ENCODE measurements around the gene ABCC1.

Gene ABCC1

DNA sequence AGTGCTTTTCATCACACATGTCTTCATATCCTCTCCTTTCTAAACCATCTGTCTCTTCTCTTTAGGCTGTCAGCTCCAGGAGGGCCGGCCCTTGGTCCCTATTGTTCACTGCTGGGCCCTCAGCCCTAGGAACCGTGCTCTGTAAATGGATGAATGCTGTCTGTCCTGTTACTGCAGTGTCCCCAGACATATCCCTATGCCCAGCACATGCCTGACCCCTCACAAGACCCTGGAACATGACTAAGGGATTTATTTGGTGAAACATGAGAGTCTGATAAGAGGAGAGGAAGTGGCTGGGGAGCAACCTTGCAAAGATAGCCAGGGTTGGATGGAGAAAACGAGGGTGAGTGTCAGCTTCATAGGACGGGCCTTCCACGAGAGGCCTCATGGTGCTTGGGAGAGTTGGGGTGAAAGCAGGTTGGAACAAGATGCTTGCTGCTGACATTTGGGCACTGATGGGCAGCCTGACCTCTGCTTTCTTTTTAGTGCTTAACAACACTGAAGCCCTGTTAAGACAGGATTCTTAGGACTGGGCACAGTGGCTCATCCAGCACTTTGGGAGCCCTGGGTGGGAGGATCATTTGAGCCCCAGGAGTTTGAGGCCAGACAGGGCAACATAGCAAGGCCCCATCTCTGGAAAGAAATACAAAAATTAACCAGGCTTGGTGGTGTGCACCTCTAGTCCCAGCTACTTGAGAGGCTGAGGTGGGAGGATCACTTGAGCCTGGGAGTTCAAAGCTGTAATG is 39.0 kb downstream of the ABCC1 start:
- in situ Hi-C loops (cut with HindIII; ENCODE audit: low sequenced_read_pairs) = loop anchor here (25.0 kb wide), 1 partner anchor 101 kb away; the partner anchor contains the start of gene CEP20

GRCh38 chr16:15990902-15991301 is 41.5 kb downstream of the ABCC1 start:
- in situ Hi-C loops (cut with HindIII; ENCODE audit: low sequenced_read_pairs) = loop anchor here (25.0 kb wide), 1 partner anchor 104 kb away; the partner anchor contains the start of gene CEP20

GRCh38 chr16:15993128-15993527 is 43.7 kb downstream of the ABCC1 start:
- in situ Hi-C loops (cut with HindIII; ENCODE audit: low sequenced_read_pairs) = loop anchor here (25.0 kb wide), 1 partner anchor 106 kb away; the partner anchor contains the start of gene CEP20

DNA sequence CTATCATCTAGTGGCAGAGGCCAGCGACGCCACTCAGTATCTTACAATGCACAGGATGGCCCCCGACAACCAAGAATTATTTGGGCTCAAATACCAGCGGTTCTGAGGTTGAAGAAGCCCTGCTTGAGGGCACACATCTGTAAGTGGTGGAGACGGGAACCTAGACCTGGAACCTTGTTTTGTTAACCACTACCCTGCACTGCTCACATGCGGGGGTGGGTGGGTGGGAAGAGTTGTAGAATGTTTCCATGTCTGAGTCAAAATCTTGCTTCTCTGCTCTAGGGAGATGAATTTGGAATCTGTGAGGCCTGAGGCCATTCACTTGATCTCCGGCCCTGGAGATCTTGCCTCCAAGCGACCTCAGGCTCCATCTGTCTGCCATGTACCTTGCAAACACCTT is 44.1 kb downstream of the ABCC1 start:
- in situ Hi-C loops (cut with HindIII; ENCODE audit: low sequenced_read_pairs) = loop anchor here (25.0 kb wide), 1 partner anchor 106 kb away; the partner anchor contains the start of gene CEP20

GRCh38 chr16:15993946-15994665 is 44.7 kb downstream of the ABCC1 start:
- in situ Hi-C loops (cut with HindIII; ENCODE audit: low sequenced_read_pairs) = loop anchor here (25.0 kb wide), 1 partner anchor 107 kb away; the partner anchor contains the start of gene CEP20

- in situ Hi-C loops (cut with HindIII; ENCODE audit: low sequenced_read_pairs) = loop anchor here (25.0 kb wide), 1 partner anchor 109 kb away; the partner anchor contains the start of gene CEP20
Observed at GRCh38 chr16:15996432-15997109, 47.2 kb downstream of the ABCC1 start.

- in situ Hi-C loops (cut with HindIII; ENCODE audit: low sequenced_read_pairs) = no loop called here
Observed at GRCh38 chr16:16000685-16001084, 51.3 kb downstream of the ABCC1 start.

DNA sequence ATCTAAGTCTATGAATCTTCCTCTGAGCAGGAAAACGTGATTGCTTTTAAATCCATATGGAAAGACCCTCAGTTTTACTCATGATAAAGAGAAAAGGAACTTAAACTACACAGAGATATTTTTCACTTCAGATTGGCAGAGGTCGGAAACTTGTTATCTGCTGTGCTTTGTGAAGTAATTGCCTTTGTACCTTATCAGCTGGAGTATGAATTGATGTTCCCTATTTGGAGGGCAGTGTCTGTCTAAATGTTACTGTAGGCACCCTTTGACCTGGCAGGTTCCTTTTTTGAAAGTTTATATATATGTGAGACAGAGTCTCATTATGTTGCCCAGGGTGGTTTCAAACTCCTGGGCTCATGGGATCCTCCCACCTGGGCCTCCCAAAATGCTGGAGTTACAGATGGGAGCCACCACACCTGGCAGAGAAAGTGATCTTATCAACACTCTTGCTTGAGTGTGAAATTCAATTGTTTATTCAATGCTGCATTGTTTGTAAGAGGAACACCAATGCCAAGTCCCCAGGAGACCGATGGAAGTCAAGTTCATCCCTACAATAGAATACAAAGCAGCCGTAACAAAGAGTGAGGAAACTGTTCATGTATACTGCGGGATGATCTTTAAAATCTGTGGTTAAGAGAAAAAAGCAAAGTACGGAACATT is 52.3 kb downstream of the ABCC1 start:
- in situ Hi-C loops (cut with HindIII; ENCODE audit: low sequenced_read_pairs) = no loop called here

DNA sequence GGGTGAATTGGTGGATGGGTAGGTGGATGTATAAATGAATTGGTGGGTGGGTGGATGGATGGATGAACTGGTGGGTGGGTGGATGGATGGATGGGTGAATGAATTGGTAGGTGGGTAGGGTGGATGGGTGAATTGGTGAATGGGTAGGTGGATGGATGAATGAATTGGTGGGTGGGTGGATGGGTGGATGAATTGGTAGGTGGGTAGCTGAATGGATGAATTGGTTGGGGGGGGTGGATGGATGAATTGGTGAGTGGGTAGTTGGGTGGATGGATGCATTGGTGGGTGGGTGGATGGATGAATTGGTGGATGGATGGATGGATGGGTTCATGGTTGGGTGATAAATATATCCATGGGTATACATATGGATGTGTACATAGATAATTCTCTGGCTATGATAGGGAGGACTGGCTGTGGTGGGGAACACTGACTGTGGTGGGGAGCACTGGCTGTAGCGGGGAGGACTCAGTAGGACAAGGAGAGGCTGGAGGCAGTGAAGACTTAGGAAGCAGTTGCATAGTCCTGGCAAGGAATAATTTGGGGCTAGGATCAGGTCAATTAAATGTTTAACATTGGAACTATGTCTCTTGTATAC is 54.4 kb downstream of the ABCC1 start:
- in situ Hi-C loops (cut with HindIII; ENCODE audit: low sequenced_read_pairs) = no loop called here

GRCh38 chr16:16004314-16004749 is 54.9 kb downstream of the ABCC1 start:
- in situ Hi-C loops (cut with HindIII; ENCODE audit: low sequenced_read_pairs) = no loop called here

- in situ Hi-C loops (cut with HindIII; ENCODE audit: low sequenced_read_pairs) = no loop called here
Observed at GRCh38 chr16:16005721-16006120, 56.3 kb downstream of the ABCC1 start.

GRCh38 chr16:16006650-16007049 is 57.2 kb downstream of the ABCC1 start:
- in situ Hi-C loops (cut with HindIII; ENCODE audit: low sequenced_read_pairs) = no loop called here

GRCh38 chr16:16007743-16008111 is 58.3 kb downstream of the ABCC1 start:
- in situ Hi-C loops (cut with HindIII; ENCODE audit: low sequenced_read_pairs) = no loop called here

- in situ Hi-C loops (cut with HindIII; ENCODE audit: low sequenced_read_pairs) = no loop called here
Observed at GRCh38 chr16:16008666-16009065, 59.2 kb downstream of the ABCC1 start.

GRCh38 chr16:16009401-16009800 is 60.0 kb downstream of the ABCC1 start:
- in situ Hi-C loops (cut with HindIII; ENCODE audit: low sequenced_read_pairs) = no loop called here

DNA sequence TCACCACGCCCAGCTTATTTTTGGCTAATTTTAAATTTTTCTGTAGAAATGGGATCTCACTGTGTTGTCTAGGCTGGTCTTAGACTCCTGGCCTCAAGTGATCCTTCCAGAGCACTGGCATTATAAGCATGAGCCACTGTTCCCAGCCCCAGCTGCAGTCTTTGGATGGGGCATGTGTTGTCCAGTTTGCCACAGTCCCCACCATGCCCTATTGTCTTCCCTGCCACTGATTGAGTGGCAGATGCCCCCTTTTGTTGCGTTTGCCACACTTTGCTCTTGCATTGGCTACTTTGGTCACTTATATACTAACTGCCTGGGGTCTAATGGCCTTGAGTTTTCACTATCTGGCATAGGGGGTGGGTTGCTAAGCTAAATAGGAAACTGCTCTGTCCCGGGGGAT is 60.8 kb downstream of the ABCC1 start:
- in situ Hi-C loops (cut with HindIII; ENCODE audit: low sequenced_read_pairs) = no loop called here

DNA sequence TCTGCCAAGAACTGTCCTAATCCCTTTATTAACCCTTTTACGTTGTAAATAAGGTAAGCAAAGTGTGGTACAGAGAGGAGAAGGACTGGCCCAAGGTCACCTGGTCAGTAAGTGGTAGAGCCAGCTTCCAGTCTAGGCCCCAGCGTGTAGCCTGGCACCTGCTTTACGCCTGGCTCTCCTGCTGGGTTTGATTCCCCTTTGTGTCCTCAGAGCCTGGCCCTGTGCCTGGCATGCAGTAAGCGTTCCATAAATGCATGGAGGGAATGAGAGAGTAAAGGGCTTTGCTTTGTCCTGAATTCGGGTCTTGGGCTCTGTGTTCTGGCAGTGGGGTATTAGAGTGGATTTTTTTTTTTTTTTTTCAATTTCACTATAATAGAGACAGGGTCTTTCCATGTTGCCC is 62.7 kb downstream of the ABCC1 start:
- in situ Hi-C loops (cut with HindIII; ENCODE audit: low sequenced_read_pairs) = no loop called here

GRCh38 chr16:16013812-16014211 is 64.4 kb downstream of the ABCC1 start:
- in situ Hi-C loops (cut with HindIII; ENCODE audit: low sequenced_read_pairs) = no loop called here

GRCh38 chr16:16014329-16015224 is 65.2 kb downstream of the ABCC1 start:
- in situ Hi-C loops (cut with HindIII; ENCODE audit: low sequenced_read_pairs) = no loop called here
